ENCODE results near the gene TMED1.

The TMED1 gene

GRCh38 chr19:10830931-10831779 lies 4.9 kb downstream of the TMED1 start:
- no peak for DNase-seq

- no peak for DNase-seq
Observed at GRCh38 chr19:10830370-10830769, 5.6 kb downstream of the TMED1 start.

- no peak for DNase-seq
Observed at GRCh38 chr19:10829967-10830366, 6.0 kb downstream of the TMED1 start.

- DNase-seq, result no peak
Observed at GRCh38 chr19:10828981-10829821, 6.8 kb downstream of the TMED1 start.

DNA sequence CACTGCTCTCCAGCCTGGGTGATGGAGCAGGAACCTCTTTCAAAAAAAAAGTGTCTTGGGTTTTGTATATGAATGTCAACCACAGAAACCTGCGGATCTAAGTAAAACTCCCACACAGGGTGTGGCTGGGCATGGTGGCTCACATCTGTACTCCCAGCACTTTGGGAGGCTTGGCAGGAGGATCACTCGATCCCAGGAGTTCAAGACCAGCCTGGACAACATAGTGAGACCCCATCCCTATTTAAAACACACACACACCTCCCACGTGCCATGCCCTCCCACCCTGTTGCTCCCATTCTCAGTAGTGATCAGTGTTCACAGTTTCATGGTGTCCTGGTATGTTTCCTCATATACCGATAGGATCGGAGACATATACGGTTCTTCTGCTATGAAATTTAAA lies 9.2 kb downstream of the TMED1 start:
- DNase-seq, result no peak

DNA sequence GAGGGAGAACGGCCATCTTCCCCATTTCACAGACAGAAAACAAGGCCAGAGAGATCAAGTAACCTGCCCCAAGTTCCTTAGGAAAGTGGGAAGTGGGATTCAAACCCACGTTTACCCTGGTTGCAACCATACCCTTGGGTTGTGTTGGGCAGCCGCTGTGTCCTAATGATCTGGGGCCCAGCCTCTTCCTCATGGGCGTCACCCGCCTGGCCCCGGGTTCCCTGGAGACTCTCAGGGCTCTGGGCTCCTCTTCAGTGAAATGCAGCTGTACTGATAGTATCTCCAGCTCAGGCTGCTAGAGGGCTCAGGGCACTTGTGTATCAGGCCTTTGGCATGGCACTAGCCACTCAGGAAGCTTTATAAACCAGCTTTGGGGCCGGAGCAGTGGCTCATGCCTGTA lies 9.8 kb downstream of the TMED1 start:
- DNase-seq, result no peak

GRCh38 chr19:10823690-10824089 lies 12.3 kb downstream of the TMED1 start:
- no peak for DNase-seq

DNA sequence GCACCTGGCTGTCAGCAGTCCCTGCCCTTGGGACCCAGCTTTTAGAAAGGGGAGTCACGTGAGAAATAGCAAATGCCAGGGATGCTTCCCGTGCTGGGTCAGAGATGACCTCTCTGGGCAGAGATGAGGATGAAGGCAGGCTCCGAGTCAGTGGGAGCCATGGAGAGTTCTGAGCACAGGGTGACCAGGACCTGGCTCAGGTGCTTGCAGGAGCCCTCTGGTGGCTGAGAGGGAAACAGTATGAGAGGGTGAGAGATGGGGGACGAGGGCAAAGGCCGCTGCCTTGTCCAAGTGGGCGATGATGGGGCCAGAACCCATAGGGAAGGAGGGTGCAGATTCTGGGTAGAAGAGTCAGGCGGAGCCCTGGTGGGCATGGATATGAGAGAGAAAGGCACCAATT lies 15.8 kb downstream of the TMED1 start:
- no peak for DNase-seq

- DNase-seq, result no peak
Observed at GRCh38 chr19:10819124-10820060, 16.6 kb downstream of the TMED1 start.

GRCh38 chr19:10818301-10819123 lies 17.5 kb downstream of the TMED1 start:
- no peak for DNase-seq

DNA sequence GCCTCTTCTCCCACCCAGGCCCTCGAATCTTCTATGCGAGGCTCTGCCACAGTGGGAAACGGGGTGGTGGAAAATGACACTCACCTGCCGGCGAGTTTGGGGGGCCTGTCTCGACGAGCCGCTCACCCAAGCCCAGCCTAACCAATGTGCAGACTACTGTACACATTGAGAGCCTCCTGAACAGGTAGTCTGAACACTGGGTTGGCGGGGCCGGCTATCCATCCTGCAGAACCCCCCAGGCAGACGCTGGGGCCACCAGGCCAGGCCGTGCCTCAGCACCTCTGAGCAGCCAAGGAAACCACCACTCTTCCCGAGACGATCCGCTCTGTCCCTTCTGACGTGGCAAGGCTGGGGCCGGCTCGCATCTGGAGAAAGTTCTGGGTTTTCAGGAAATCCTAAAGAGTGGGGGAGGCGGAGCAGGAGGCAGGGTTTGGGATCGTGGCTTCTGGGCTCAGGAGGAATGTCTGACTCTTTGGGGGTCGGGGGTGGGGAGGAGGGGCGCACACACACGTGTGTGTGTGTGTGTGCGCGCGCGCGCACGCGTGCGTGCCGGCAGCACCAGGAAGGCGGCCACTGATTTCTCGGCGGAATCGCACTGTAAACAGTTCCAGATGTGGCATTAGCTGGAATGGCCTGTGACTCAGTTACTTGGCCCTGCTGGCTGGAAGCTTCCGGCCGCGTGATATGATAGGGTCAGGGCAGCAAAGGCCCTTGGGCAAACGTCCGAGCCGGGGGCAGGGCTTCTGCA lies 18.5 kb downstream of the TMED1 start:
- no peak for DNase-seq

DNA sequence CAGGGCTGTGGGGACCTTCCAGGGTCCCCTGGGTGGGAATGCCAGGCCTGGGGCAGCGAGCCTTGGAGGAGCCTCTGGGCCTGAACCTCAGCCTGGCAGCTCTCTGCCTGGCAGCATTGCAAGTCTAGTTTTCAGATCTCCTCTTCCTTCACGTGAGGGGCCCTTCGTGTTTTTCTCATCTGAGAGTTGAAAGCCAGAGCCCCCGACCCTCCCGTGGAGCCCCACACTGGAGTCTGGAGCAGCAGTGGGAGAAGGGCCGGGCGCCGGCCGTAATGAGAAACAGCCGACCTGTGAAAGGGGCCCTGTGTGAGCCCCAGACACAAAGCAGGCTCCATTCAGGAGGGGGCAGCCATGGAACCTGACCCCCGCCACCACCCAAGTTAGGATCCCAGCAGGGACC lies 19.3 kb downstream of the TMED1 start:
- no peak for DNase-seq

- no peak for DNase-seq
Observed at GRCh38 chr19:10815969-10816644, 19.9 kb downstream of the TMED1 start.

- DNase-seq, result no peak
Observed at GRCh38 chr19:10815007-10815536, 20.9 kb downstream of the TMED1 start.

GRCh38 chr19:10812902-10813404 lies 23.1 kb downstream of the TMED1 start:
- no peak for DNase-seq

GRCh38 chr19:10812196-10812595 lies 23.8 kb downstream of the TMED1 start:
- no peak for DNase-seq

DNA sequence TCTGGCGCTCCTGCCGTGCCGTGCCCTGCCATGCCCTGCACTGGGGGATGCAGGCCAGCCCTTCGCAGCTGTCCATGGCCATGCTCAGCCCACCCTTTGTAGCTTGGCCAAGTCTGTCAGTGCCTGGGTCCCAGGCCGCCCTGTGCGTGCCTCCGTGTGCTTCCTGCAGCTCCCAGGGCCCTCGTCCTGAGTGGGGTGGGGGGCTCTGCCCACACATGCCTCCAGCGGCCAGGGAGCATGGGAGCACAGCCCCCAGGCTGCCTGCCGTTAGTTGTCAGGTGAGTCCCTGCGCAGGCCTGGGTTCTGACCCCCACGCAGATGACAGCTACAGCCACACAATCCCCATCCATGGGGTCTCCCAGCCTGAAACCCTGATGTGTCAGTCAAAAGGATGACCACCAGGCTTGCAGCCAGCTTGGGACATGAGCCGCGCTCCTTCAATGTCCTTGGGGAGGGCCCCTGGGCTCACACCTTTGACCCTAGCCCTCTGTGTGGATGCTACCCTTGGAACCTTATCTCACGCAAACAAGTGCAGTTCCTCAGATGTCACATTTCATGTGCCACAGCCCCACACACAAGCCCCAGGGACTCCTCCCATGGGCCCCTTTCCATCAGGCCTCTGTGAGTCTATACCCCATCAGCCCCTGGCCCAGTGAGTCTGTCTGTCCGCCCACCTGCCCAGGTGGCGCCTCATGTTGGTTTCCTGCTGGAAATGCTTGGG lies 24.5 kb downstream of the TMED1 start:
- DNase-seq, result no peak

DNA sequence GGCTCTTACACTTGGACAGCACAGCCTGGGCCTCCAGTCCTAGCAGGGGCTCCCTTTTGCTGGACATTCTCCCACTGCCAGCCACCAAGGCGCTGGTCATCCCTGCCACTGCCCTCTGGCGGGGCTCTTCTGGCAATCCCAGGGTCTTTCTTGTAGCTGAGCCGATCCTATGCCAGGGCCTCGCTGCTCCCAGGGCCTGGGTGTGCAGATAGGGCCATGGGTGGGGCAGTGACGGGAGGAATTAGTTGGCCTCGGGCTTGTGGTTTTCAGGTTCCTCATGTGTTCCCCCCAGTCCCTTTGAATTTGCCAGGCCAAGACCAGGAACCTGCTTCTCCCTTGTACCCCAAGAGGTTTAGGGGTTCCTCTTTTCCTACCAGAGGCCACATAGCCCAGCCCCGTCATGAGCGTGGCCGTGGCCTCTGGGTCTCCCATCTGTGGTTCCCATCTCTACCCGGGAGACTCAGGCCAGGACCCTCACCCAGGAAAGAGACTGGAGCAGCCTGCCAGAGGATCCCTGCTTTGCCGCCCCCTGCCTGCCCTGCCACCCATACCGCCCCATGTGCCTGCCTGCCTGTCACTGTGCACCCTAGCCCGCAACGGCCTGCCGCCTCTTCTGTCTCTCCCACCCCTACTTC lies 26.2 kb downstream of the TMED1 start:
- no peak for DNase-seq

Data from NCI-H1048 (cell line).